ENCODE data around the gene VCP. TPM values are rescaled to one million over a fixed set of nuclear protein-coding genes. Genes with fewer than 3 reads are reported as not detected.

VCP gene
- total and polyA plus RNA-seq, 2 experiments from 2014 or later, result 226 to 338 TPM

DNA sequence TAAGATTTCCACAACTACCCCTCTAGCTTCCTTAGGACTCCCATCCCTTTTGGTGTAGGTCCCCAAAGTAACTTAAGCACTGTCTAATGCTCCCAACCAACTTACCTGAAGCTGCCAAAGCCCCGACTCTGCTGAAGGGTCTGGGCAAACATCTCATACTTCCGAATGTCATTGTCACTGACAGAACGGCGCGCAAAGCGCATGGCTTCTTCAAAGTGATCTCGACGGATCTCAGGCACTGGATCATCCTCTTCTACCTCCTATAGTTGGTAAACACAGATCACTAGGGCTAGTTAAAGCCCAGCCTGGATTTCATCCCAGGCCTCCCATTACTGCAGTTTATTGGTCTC is 15.2 kb downstream of the VCP start:
- no peak for DNase-seq (ENCODE audit: low read depth in 1 of 2, low spot score in 1 of 2)

DNA sequence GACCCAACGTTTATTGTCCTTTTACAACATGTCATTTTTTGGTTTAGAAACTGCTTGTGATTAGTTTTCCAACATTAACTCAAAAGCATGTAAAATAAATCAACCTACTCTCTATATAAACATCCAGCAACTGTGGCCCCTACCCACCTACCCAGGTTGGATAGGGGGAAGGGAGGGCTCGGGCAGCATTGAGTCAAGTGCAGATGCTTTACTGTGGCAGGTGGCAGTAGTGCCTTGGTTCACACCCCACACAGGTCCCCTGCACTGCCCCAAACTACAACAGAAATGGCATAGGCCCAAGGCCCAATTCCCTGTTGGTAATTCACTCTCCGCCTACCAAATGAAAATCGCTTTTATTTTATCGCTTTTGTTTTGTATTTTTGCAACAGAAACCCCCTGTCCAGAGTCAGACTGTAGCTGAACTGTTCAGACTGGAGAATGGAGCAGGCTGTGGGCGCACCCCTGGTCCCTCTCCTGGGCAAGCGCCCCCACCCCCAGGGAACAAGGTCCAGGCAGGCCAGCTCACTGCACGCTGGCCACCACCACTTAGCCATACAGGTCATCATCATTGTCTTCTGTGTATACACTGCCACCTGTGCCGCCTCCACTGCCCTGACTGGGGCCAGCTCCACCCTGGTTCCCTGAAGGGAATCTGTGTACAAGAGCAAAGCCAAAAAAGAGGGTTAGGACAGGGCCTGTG is 15.7 kb downstream of the VCP start:
- DNase-seq (ENCODE audit: low read depth in 1 of 2, low spot score in 1 of 2), result no peak
- Histone ChIP-seq H3K4me3 (no peak overlapping the region), H3K9me3 (ENCODE audit: low read depth) (no peaks in the 10 kb centered on the region), H3K27me3 (no peaks in the 10 kb centered on the region), H3K36me3 (peaks cover 66% of the 10 kb centered on the region), H3K27ac (no peak overlapping the region), H3K4me1 (ENCODE audit: low read depth) (no peaks in the 10 kb centered on the region)
- TF ChIP-seq, protein P1, sequence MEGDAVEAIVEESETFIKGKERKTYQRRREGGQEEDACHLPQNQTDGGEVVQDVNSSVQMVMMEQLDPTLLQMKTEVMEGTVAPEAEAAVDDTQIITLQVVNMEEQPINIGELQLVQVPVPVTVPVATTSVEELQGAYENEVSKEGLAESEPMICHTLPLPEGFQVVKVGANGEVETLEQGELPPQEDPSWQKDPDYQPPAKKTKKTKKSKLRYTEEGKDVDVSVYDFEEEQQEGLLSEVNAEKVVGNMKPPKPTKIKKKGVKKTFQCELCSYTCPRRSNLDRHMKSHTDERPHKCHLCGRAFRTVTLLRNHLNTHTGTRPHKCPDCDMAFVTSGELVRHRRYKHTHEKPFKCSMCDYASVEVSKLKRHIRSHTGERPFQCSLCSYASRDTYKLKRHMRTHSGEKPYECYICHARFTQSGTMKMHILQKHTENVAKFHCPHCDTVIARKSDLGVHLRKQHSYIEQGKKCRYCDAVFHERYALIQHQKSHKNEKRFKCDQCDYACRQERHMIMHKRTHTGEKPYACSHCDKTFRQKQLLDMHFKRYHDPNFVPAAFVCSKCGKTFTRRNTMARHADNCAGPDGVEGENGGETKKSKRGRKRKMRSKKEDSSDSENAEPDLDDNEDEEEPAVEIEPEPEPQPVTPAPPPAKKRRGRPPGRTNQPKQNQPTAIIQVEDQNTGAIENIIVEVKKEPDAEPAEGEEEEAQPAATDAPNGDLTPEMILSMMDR (IDR thresholded peaks at IDR 0.05; ENCODE audit: low read depth, low read length), result no peak

More for the DNA sequence above, 15.2 kb downstream of the VCP start:
- Histone ChIP-seq H3K27me3 (no peaks in the 10 kb centered on the region), H3K27ac (no peak overlapping the region), H3K36me3 (peaks cover 72% of the 10 kb centered on the region), H3K4me3 (no peak overlapping the region), H3K9me3 (ENCODE audit: low read depth) (no peaks in the 10 kb centered on the region), H3K4me1 (ENCODE audit: low read depth) (no peaks in the 10 kb centered on the region)
- TF ChIP-seq, protein P1 (IDR thresholded peaks at IDR 0.05; ENCODE audit: low read depth, low read length), result no peak

DNA sequence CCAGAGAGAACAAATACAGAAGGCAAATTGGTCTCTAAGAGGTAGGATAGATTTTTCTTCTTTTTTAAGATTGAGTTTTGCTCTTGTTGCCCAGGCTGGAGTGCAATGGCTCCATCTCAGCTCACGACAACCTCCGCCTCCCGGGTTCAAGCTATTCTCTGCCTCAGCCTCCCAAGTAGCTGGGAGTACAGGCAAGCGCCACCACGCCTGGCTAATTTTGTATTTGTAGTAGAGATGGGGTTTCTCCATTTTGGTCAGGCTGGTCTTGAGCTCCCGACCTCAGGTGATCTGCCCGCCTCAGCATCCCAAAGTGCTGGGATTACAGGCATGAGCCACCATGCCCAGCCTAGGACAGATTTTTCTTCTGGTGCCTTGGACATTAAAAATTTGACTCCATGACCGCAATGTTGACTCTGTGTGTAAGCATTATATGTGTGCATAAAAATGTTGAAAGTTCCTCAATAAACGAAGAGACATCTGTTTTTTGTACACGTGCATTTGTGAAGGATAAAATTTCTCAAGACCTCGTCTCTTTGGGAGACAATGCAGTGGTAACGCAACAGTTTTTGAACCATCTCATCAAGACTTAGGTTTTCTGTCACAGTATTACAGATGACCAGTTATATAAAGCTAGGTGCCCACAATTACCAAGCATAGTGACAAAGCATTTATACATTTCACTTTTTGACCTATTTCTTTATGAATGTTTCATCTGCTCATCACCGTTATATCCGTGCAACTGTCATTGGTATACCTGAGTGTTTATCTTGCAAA is 17.4 kb downstream of the VCP start:
- TF ChIP-seq, protein P1 (IDR thresholded peaks at IDR 0.05; ENCODE audit: low read depth, low read length), result no peak
- Histone ChIP-seq H3K9me3 (ENCODE audit: low read depth) (no peaks in the 10 kb centered on the region), H3K4me3 (no peak overlapping the region), H3K27me3 (no peaks in the 10 kb centered on the region), H3K4me1 (ENCODE audit: low read depth) (peaks cover 6% of the 10 kb centered on the region), H3K36me3 (peaks cover 50% of the 10 kb centered on the region), H3K27ac (no peak overlapping the region)
- DNase-seq (ENCODE audit: low read depth in 1 of 2, low spot score in 1 of 2), result no peak

DNA sequence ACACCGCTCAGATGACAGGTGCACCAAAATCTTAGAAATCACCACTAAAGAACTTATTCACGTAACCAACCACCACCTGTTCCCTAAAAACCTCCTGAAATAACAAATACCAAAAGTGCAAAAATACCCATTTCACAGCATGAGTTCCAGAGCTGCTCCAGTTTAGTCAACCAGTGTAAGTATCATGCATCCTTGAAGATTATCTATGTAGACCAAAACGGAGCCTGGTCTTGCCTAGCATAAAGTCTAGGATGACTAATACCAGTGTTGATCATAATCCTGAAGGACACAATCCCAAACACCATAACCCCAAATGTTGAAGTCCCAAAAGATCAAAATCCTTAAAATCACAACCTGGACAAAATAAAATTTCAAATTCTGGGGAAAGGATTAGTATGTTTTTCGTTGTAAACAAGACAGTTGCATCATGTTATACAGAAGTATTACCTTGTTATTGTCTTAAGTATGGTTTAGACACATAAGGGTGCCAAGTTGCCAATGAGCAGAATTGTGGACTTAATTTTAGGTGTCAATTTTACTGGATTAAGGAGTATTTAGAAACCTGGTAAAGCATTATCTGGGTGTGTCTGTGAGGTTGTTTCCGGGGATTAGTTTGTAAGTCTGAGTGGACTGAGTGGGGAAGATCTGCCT is 18.1 kb downstream of the VCP start:
- no peak overlapping the region for H3K27ac ChIP-seq
- TF ChIP-seq, protein P1 (IDR thresholded peaks at IDR 0.05; ENCODE audit: low read depth, low read length), result no peak
- H3K36me3 ChIP-seq, result peaks cover 42% of the 10 kb centered on the region
- no peaks in the 10 kb centered on the region for H3K9me3 ChIP-seq (ENCODE audit: low read depth)
- peaks cover 6% of the 10 kb centered on the region for H3K4me1 ChIP-seq (ENCODE audit: low read depth)
- no peak for DNase-seq (ENCODE audit: low read depth in 1 of 2, low spot score in 1 of 2)
- no peak overlapping the region for H3K4me3 ChIP-seq
- no peaks in the 10 kb centered on the region for H3K27me3 ChIP-seq

DNA sequence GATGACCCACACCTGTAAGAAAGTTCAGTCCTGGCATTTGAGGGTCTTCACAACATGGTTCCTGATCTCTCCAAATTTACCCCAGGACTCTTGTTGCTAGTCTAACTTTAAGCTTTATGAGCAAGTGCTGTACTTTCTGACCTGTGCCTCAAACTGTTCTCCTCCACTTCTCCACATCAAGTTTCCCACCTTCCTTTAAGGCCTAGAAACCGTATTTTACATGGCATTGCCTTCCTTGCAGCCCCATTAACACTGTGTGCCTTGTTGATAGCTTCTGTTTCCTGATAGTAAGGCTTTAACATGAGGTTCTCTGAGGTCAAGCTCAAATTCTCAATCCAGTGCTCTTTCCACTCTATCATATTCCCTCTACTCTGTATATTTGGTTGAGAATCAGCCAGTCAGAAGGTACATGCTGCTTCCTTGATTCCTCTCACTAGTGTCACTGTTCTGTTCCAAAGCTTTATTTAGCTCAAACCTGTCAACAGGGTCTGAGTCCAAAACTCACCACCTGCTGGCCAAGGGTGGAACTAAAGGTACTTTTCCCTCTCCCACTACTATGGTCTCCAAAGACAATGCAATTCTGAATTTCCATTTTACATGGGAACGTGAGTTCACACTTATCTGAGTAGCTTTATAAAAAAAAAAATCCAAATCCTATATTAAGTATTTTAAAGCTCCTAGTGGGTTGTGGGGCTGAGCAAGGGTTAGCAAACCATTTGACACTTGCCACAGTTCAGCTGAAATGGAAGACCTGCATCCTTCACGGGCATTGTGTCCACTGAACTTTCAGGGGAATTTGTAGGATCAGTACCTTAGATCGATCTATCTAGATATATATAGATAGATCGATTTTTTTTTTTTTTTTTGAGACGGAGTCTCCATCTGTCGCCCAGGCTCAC is 21.1 kb downstream of the VCP start:
- no peaks in the 10 kb centered on the region for H3K9me3 ChIP-seq (ENCODE audit: low read depth)
- H3K4me1 ChIP-seq (ENCODE audit: low read depth), result peaks cover 6% of the 10 kb centered on the region
- peak; percentile 75 to 81 for DNase-seq (ENCODE audit: low read depth in 1 of 2, low spot score in 1 of 2)
- H3K27ac ChIP-seq, result peak overlapping the region; percentile 12
- no peak overlapping the region for H3K4me3 ChIP-seq
- H3K36me3 ChIP-seq, result peaks cover 24% of the 10 kb centered on the region
- H3K27me3 ChIP-seq, result no peaks in the 10 kb centered on the region
- TF ChIP-seq, protein P1 (IDR thresholded peaks at IDR 0.05; ENCODE audit: low read depth, low read length), result peak; percentile 70

All from cardiac muscle cell (in vitro differentiated cells and primary cell).